ENCODE results near the gene GABPB2.

GABPB2 gene

GRCh38 chr1:151133018-151133806 is 62.7 kb downstream of the GABPB2 start:
- DNase-seq, result no peak

- DNase-seq, result no peak
Observed at GRCh38 chr1:151134396-151134795, 63.8 kb downstream of the GABPB2 start.

GRCh38 chr1:151134991-151135390 is 64.4 kb downstream of the GABPB2 start:
- DNase-seq, result no peak

GRCh38 chr1:151135433-151136385 is 65.1 kb downstream of the GABPB2 start:
- DNase-seq, result no peak

GRCh38 chr1:151137789-151138188 is 67.2 kb downstream of the GABPB2 start:
- DNase-seq, result no peak

GRCh38 chr1:151142411-151143056 is 72.0 kb downstream of the GABPB2 start:
- no peak for DNase-seq

GRCh38 chr1:151143057-151143435 is 72.5 kb downstream of the GABPB2 start:
- no peak for DNase-seq

GRCh38 chr1:151143986-151144385 is 73.4 kb downstream of the GABPB2 start:
- DNase-seq, result no peak

GRCh38 chr1:151144474-151145303 is 74.1 kb downstream of the GABPB2 start:
- DNase-seq, result no peak

- peak; percentile 24 to 36 for DNase-seq
Observed at GRCh38 chr1:151145304-151146071, 74.9 kb downstream of the GABPB2 start.

- DNase-seq, result peak in 1 of 2 experiments; percentile 17
Observed at GRCh38 chr1:151146072-151146411, 75.5 kb downstream of the GABPB2 start.

- DNase-seq, result peak; percentile 90 to 92
Observed at GRCh38 chr1:151146412-151147131, 76.0 kb downstream of the GABPB2 start, which contains the start of gene SEMA6C. SEMA6C (minus strand) TSS chr1:151146631; CDS start chr1:151142621, 4,010 bp downstream.

- DNase-seq, result no peak
Observed at GRCh38 chr1:151147132-151147503, 76.6 kb downstream of the GABPB2 start.

- no peak for DNase-seq
Observed at GRCh38 chr1:151147665-151148064, 77.1 kb downstream of the GABPB2 start.

- DNase-seq, result peak; percentile 91 to 92
Observed at GRCh38 chr1:151156515-151156819, 85.9 kb downstream of the GABPB2 start, which contains the start of gene TNFAIP8L2. TNFAIP8L2 (plus strand) TSS chr1:151156649; CDS start chr1:151158698, 2,049 bp downstream.

- DNase-seq, result peak; percentile 72 to 77
Observed at GRCh38 chr1:151157067-151157531, 86.5 kb downstream of the GABPB2 start.

GRCh38 chr1:151158326-151158725 is 87.8 kb downstream of the GABPB2 start:
- peak; percentile 71 to 79 for DNase-seq

- DNase-seq, result peak; percentile 19 to 33
Observed at GRCh38 chr1:151158751-151159251, 88.2 kb downstream of the GABPB2 start.

GRCh38 chr1:151159373-151159772 is 88.8 kb downstream of the GABPB2 start:
- DNase-seq, result no peak

GRCh38 chr1:151164732-151165280 is 94.2 kb downstream of the GABPB2 start:
- no peak for DNase-seq
